ENCODE data around the gene PLEKHM2. TPM values are rescaled to one million over a fixed set of nuclear protein-coding genes. Genes with fewer than 3 reads are reported as not detected.

Gene PLEKHM2
- polyA plus RNA-seq, 3 donors from 2014 or later = 1.7 to 4.7 (median 3.2) TPM

DNA sequence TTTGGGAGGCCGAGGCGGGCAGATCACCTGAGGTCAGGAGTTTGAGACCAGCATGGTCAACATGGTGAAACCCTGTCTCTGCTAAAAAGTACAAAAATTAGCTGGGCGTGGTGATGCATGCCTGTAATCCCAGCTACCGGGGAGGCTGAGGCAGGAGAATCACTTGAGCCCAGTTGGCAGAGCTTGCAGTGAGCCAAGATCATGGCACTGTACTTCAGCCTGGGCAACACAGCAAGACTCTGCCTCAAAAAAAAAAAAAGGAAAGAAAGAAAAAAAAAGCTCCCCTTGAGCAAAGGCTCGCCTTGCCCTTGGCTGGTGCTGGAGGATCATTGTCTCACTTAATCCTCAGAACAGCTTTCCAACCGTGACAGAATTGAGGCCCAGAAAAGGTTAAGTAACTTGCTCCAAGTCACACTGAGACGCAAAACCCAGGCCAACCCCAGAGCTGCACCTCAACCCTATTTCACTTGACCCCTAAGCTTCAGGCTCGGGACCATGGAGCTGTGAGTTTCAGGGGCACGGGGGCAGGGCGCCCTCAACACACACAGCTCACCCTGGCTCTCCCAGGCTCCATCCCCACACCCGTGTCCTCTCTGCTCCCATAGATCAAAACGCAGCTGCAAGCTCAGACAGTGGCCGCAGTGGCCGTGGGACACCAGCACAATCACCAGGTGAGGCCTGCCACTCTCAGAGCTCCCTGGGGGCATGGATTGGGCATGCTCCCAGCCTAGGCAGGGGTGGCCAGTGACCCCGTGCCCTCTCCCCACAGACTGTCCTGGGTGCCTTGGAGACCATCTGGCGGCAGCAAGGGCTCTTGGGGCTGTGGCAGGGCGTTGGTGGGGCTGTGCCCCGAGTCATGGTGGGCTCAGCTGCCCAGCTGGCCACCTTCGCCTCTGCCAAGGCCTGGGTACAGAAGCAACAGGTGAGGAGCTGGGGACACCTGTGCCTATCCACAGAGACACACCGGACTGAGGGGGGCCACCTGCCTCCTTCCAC lies 53.5 kb downstream of the PLEKHM2 start:
- Mint-ChIP-seq H3K4me3 (no peak overlapping the region), H3K9me3 (no peaks in the 10 kb centered on the region), H3K36me3 (peaks cover 0 to 4% (median 0%) of the 10 kb centered on the region in 3 donors), H3K27ac (no peak overlapping the region), H3K27me3 (ENCODE audit: low read depth in 3 of 3) (peaks cover 0 to 2% (median 0%) of the 10 kb centered on the region in 3 donors), H3K4me1 (peaks cover 0 to 1% of the 10 kb centered on the region in 2 donors)
- no peak for DNase-seq

DNA sequence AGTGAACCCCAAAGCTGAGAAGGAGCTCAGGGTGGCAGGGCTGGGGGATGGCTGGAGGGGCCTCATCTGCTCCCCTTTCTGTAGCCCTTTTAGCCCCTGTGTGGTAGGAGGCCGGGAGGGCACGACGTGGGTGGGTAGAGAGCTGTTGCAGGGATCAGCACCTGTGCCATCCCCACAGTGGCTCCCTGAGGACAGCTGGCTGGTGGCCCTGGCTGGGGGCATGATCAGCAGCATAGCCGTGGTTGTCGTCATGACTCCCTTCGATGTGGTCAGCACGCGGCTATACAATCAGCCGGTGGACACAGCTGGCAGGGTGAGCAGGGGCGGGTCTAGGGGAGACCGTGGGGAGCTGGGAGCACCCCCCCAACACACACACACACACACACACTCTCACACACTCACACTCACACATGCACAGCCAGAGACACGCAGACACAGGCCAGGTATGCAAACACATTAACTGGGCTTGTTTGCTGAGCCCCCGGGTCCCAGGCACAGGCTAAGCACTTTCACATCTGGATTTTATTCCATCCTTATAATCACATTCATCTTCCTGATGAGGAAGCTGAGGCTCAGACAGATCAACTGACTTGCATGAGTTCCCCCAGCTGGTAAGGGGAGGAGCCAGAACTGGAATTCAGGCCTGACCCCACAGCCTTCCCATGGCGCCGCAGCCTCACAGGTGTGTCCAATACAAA lies 54.4 kb downstream of the PLEKHM2 start:
- H3K27ac Mint-ChIP-seq = peak overlapping the region in 1 of 6 donors; percentile 34

DNA sequence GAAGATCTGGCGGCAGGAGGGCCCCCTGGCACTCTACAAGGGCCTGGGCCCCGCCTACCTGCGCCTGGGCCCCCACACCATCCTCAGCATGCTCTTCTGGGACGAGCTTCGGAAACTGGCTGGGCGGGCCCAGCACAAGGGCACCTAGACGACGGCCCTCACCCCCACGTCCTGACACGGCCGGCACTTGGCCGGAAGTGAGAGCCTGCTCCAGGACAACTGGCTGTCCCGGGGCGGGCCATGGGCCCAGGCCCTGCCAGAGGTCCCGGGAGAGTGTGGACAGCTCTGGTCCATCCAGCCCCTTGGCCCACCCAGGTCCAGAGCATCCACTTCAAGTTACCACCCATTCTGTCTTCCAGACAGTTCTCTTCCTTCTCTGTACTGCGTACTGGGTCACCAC lies 55.1 kb downstream of the PLEKHM2 start:
- Mint-ChIP-seq H3K27ac (no peak overlapping the region), H3K9me3 (no peaks in the 10 kb centered on the region), H3K4me1 (peaks cover 0 to 1% of the 10 kb centered on the region in 2 donors)

More for the DNA sequence above, 54.4 kb downstream of the PLEKHM2 start:
- Mint-ChIP-seq H3K9me3 (no peaks in the 10 kb centered on the region), H3K4me1 (peaks cover 0 to 1% of the 10 kb centered on the region in 2 donors), H3K36me3 (no peaks in the 10 kb centered on the region), H3K4me3 (no peak overlapping the region), H3K27me3 (ENCODE audit: low read depth in 3 of 3) (peaks cover 0 to 2% (median 0%) of the 10 kb centered on the region in 3 donors)
- DNase-seq = no peak

DNA sequence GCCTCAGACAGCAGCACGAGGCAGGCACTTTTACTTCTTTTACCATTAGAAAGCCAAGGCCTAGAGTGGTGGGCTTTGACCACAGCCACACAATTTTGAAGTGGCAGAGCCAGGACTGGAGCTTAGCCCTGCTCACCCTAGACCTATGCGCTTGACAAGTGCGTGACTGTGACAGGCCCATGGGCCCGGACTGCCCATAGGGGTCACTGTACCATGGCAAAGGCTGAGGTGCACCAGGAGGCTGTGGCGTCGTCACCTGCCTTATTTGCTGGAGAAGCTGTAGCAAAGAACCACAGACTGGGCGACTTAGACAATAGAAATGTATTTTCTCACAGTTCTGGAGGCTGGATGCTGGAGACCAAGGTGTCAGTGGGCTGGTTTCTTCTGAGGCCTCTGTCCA lies 55.6 kb downstream of the PLEKHM2 start:
- Mint-ChIP-seq H3K27me3 (ENCODE audit: low read depth in 3 of 3) (peaks cover 0 to 2% (median 0%) of the 10 kb centered on the region in 3 donors), H3K27ac (no peak overlapping the region), H3K9me3 (no peaks in the 10 kb centered on the region), H3K4me1 (peaks cover 0 to 1% of the 10 kb centered on the region in 2 donors), H3K36me3 (no peaks in the 10 kb centered on the region), H3K4me3 (no peak overlapping the region)
- DNase-seq = no peak

More for the DNA sequence above, 55.1 kb downstream of the PLEKHM2 start:
- Mint-ChIP-seq H3K27me3 (ENCODE audit: low read depth in 3 of 3) (peaks cover 0 to 2% (median 0%) of the 10 kb centered on the region in 3 donors), H3K36me3 (no peaks in the 10 kb centered on the region), H3K4me3 (no peak overlapping the region)
- DNase-seq = no peak

DNA sequence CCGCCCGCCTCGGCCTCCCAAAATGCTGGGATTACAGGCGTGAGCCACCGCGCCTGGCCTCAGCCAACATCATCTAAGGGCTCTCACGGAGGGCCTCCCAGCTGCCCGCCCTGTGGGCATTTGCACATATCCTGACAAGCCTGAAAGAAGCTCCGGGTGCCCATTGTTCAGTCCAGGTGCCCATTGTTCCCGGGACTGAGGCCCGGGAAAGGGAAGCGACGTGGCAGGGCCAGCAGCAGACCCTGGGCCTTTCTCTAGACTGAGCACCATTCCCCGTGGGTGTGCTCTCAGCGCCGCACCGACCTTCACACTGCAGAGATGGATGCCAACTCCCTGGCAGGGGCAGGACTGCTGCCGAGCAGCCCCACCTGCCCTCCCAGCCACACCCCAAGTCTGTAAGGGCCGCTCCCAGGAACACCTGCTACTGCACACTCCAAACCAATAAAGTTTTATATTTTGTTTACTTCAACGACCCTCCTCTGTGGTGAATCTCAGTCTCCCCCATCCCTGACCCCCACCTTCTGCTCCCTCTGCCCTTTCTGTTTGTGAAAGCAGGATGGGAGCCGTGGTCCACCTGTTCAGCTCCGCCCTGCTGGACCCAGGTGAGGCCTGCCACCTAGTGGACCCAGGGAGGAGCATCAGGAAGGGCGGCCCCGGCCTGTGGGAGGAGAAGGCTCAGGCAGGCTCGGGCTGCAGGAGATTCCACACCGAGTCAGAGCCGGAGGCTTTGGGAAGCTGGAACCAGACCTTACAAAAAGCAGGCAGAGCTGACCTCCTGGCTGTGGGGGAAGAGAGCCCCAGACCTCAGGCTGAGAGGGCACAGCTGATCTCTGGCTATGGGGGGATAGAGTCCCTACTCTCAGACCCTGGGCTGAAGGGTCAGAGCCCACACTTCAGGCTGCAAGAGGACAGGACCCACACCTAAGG lies 57.1 kb downstream of the PLEKHM2 start:
- Mint-ChIP-seq H3K9me3 (no peaks in the 10 kb centered on the region), H3K27me3 (ENCODE audit: low read depth in 3 of 3) (peaks cover 0 to 2% (median 0%) of the 10 kb centered on the region in 3 donors), H3K27ac (no peak overlapping the region), H3K4me3 (no peak overlapping the region), H3K36me3 (no peaks in the 10 kb centered on the region), H3K4me1 (peaks cover 0 to 1% of the 10 kb centered on the region in 2 donors)
- peak; percentile 18 to 32 (median 23) for DNase-seq

DNA sequence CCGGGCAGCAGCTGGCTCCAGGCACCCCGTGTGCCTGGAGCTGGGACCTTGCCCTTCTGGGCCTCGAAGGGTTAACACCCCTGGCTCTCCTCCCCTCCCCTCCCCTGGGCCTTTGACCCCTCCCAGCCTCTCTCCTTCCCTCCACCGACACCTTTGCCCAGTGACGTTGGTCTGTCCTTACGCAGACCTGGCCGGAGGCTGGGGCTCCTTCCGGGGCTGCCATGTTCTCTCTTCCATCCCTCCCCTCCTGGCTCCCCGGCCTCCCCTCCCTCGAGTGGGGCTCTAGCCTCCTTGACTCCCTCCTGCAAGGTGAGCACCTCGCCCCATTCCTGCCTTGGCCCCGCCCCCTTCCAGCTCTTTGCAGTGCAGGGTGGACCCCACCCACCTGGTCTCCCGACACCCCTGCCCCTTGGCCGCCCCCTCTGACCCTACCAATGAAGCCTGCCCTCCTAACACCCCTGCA lies 58.2 kb downstream of the PLEKHM2 start, which contains the start of gene TMEM82:
TSS of gene TMEM82 (plus strand) at position 161 of the 463 bp plus-strand sequence. CDS start at position 222, 61 bp downstream.
- Mint-ChIP-seq H3K36me3 (no peaks in the 10 kb centered on the region), H3K27me3 (ENCODE audit: low read depth in 3 of 3) (peaks cover 0 to 2% (median 0%) of the 10 kb centered on the region in 3 donors), H3K27ac (no peak within 1 kb of the TSS), H3K4me3 (no peak within 1 kb of the TSS), H3K4me1 (peaks cover 0 to 1% of the 10 kb centered on the region in 2 donors), H3K9me3 (no peaks in the 10 kb centered on the region)
- no peak for DNase-seq

DNA sequence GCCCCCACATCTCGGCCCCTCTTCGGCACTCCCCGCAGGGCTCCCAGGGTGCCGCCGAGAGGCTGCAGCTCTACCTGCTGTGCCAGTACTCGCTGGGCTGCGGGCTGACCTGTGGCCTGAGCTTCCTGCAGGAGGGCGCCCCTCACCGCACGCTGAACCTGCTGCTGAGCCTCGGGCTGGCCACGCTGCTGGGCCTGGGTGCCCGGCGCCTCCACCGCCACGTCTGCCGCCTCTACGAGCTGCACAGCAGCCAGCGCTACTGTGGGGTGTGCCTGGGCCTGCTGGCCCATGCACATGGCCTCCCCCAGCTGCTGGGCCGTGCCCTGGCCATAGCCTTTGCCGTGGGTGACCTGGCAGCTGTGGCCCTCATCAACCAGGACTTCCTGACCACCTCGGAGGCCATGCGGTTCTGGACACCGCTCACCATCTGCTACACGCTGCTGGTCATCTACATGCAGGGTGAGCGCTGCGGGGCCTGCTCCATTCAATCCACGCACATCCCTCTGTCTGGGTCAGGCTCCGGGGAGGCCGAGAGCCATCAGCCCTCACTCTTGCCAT lies 60.1 kb downstream of the PLEKHM2 start:
- H3K36me3 Mint-ChIP-seq = no peaks in the 10 kb centered on the region
- H3K9me3 Mint-ChIP-seq = no peaks in the 10 kb centered on the region
- H3K4me1 Mint-ChIP-seq = peaks cover 0 to 1% of the 10 kb centered on the region in 2 donors
- H3K27ac Mint-ChIP-seq = no peak overlapping the region
- H3K4me3 Mint-ChIP-seq = no peak overlapping the region
- DNase-seq = no peak
- H3K27me3 Mint-ChIP-seq (ENCODE audit: low read depth in 3 of 3) = peaks cover 0 to 2% (median 0%) of the 10 kb centered on the region in 3 donors

DNA sequence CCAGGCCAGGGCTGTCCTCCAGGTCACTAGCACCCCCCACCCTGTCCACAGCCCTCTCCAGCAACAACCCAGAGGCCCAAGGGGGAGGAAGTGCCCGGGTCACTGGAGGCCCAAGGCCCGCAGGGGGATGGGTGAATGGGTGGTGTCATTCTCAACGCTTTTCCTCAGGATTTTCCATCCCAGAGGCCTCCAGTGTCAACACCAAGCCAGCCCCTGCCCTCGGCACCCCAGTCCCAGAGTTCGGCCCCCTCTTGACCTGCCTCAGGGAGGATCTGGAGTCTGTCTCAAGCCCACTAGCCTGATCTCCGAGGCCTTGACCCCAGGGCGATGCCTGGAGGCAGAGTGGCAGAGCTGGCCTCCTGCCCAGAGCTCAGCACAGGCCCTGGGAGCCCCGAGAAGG lies 63.3 kb downstream of the PLEKHM2 start:
- no peaks in the 10 kb centered on the region for H3K36me3 Mint-ChIP-seq
- H3K4me1 Mint-ChIP-seq = no peaks in the 10 kb centered on the region
- no peak overlapping the region for H3K27ac Mint-ChIP-seq
- no peaks in the 10 kb centered on the region for H3K9me3 Mint-ChIP-seq
- H3K27me3 Mint-ChIP-seq (ENCODE audit: low read depth in 3 of 3) = no peaks in the 10 kb centered on the region
- DNase-seq = no peak
- no peak overlapping the region for H3K4me3 Mint-ChIP-seq

DNA sequence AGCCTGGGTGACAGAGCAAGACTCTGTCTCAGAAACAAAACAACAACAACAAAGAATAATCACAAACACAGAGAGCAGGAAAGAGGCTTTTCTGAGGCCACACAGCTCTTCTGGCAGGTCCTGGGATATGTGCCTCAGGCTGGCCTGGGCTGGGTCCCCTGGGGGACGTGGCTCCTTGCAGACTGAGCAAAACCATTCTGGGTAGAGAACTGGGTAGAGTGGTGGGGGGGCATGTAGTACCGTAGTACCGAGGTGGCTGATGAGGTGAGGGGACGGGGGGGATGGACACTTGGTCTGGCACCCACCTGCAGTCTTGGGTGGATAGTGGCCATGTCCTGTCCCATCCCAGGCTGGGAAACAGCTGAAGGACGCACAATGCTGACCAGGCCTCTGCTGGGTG lies 64.1 kb downstream of the PLEKHM2 start:
- Mint-ChIP-seq H3K9me3 (no peaks in the 10 kb centered on the region), H3K27ac (no peak overlapping the region), H3K36me3 (no peaks in the 10 kb centered on the region), H3K4me3 (no peak overlapping the region), H3K4me1 (no peaks in the 10 kb centered on the region), H3K27me3 (ENCODE audit: low read depth in 3 of 3) (peaks cover 0 to 2% (median 1%) of the 10 kb centered on the region in 3 donors)
- no peak for DNase-seq

DNA sequence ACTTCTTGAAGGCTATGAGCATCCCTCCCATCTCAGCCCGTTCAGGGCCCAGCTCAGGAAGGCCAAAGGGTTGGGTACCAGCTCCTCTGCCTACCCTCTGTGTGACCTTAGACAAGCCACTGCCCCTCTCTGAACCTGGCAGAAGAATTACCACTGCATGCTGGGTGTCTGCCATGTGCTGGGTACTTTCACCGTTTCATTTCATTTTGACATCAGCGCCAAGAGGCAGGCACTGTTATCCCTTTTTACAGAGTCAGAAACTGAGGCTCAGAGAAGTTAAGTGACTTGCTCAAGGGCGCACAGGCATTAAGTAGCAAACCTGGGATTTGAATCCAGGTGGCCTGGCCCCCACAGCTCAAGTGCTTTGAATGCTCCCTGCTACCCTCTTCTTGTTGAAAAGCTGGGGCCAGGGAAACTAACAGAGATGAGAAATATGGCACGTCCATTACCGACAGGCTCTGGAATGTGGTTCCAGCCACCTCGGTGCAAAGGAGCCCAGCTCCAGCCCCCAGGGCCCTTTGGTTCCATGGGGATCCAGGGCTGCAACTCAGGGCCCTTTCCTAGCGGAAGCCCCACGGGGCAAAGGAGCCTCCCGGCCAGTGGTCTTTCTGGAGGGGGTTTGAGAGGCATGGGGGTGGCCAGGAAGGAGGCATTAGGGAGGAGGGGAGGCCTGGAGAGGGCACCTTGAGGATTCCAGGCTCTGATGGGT lies 64.7 kb downstream of the PLEKHM2 start:
- H3K27me3 Mint-ChIP-seq (ENCODE audit: low read depth in 3 of 3) = peaks cover 0 to 6% (median 3%) of the 10 kb centered on the region in 3 donors
- H3K9me3 Mint-ChIP-seq = no peaks in the 10 kb centered on the region
- DNase-seq = no peak
- H3K27ac Mint-ChIP-seq = no peak overlapping the region
- H3K36me3 Mint-ChIP-seq = no peaks in the 10 kb centered on the region
- no peak overlapping the region for H3K4me3 Mint-ChIP-seq
- H3K4me1 Mint-ChIP-seq = no peaks in the 10 kb centered on the region

DNA sequence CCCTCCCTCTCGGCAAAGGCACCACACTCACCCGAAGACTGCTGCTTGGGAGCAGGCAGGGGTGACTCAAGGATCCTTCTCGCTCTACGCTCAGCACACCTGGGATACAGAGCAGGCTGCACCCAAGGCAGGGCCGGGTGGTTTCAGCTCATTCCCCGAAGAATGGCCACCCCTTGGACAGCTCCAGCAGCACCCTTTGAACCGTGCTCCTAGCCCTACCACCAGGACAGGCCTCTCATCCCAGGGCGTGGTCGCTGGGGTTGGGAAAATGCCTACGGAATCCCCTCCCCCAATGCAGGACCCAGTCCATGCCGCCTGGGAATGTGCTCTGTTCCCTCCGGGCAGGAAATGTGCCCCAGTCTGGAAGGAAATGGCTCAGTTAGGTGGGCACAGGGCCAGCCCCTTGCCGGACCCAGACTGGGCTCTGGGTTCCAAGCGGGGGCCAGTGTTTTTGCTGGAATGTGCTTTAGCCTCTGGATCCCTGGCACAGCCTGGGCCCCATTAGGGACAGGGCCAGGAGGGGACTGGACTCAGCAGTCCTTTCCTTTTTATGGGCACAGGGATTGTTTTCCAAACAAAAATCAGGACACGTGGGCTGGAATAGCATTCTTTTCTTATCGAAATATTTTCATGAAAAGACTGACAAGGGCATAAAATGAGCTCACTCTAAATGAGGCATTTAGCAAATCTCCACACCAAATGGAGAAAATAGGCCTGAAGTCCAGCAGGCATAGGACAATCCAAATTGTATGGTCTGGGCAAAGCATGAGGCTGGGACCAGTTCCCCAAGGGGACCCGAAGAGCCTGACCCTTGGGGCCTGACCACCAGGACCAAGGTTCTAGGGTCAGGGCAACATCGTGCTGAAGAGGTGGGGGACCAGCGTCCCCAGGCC lies 65.5 kb downstream of the PLEKHM2 start:
- Mint-ChIP-seq H3K4me3 (no peak overlapping the region), H3K4me1 (no peaks in the 10 kb centered on the region), H3K36me3 (no peaks in the 10 kb centered on the region), H3K27me3 (ENCODE audit: low read depth in 3 of 3) (peaks cover 0 to 6% (median 3%) of the 10 kb centered on the region in 3 donors), H3K27ac (no peak overlapping the region), H3K9me3 (no peaks in the 10 kb centered on the region)
- no peak for DNase-seq
